Epithelial cell of proximal tubule (primary cell): ENCODE measurements around the gene PPP1R3C. TPM values are rescaled to one million over a fixed set of nuclear protein-coding genes. Genes with fewer than 3 reads are reported as not detected.

Experiments used
- DNase-seq: peaks from one replicate; pipeline ENCODE4 v3.0.0-alpha.2; 2011; ENCODE audit warnings: low read depth
- H3K4me3 ChIP-seq: 2 replicates; pipeline ENCODE4 v1.5.1; 2011; ENCODE audit warnings: low read depth, mild to moderate bottlenecking, low read length
- total RNA-seq: library from RNA; depleted of rRNA; stranded (reverse); fragments of >200 nt; gene quantifications from 2 replicates; pipeline ENCODE4 v1.2.3, GENCODE V29; 2015
- TF ChIP-seq, protein P1 (sequence below): conservative IDR thresholded peaks from 2 replicates; pipeline ENCODE4 v1.5.1; 2012; ENCODE audit warnings: low read depth, mild to moderate bottlenecking, low read length

The PPP1R3C gene
- total RNA-seq, 1 donor from 2014 or later, result 2.1 TPM

DNA sequence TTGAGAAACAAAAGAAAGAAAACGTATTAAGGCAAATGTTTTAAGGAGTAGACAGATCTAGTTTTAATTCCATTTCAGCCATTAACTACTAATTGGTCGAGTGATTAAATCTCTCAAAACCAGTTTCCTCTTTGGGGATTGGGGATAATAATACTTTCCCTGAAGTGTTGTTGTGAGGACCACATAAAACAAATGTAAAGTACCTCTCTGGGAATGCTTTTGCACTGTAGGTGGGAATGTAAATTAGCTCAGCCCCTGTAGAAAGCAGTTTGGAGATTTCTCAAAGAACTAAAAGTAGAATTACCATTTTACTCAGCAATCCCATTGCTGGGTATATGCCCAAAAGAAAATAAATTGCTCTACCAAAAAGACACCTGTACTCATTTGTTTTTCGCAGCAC, 36.0 kb upstream of the PPP1R3C start:
- TF ChIP-seq, protein P1, sequence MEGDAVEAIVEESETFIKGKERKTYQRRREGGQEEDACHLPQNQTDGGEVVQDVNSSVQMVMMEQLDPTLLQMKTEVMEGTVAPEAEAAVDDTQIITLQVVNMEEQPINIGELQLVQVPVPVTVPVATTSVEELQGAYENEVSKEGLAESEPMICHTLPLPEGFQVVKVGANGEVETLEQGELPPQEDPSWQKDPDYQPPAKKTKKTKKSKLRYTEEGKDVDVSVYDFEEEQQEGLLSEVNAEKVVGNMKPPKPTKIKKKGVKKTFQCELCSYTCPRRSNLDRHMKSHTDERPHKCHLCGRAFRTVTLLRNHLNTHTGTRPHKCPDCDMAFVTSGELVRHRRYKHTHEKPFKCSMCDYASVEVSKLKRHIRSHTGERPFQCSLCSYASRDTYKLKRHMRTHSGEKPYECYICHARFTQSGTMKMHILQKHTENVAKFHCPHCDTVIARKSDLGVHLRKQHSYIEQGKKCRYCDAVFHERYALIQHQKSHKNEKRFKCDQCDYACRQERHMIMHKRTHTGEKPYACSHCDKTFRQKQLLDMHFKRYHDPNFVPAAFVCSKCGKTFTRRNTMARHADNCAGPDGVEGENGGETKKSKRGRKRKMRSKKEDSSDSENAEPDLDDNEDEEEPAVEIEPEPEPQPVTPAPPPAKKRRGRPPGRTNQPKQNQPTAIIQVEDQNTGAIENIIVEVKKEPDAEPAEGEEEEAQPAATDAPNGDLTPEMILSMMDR, result no peak
- no peak overlapping the region for H3K4me3 ChIP-seq
- no peak for DNase-seq

DNA sequence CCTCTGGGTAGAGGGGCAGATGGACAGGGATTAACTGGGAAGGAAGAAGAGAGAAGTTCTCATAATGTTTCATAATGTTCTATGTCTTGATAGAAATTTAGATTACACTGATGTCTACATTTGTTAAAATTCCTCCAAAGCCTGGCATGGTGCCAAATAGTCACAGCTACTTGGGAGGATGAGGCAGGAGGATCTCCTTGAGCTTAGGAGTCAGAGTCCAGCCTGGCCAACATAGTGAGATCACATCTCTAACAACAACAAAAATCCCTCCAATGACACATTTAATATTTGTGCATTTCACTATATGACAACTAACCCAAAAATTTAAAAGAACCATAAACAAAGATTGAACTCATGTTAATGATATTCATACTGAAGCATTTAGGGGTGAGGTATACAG, 33.0 kb upstream of the PPP1R3C start:
- DNase-seq, result no peak

DNA sequence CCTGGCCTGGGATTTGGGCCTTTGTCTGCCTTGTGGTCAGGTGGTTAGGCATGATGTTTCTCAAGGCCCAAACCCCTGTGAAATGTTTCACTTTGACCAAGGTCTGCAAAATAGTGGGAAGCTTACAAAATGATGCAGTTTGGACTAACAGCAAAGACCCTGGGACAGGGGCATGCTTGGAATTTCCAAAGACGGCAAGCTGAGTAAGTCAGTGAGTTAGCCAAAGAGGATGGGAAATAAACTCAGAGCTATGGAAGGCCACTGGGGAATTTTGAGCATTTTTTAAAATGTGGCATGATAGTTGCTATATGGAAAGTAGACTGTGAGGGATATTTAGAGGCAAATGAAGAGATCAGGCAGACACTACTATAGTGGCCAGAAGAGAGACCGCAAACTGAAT, 31.6 kb upstream of the PPP1R3C start:
- H3K4me3 ChIP-seq, result no peak overlapping the region
- no peak for DNase-seq
- TF ChIP-seq, protein P1, result no peak

More for the DNA sequence above, 33.0 kb upstream of the PPP1R3C start:
- no peak overlapping the region for H3K4me3 ChIP-seq
- TF ChIP-seq, protein P1, result no peak

DNA sequence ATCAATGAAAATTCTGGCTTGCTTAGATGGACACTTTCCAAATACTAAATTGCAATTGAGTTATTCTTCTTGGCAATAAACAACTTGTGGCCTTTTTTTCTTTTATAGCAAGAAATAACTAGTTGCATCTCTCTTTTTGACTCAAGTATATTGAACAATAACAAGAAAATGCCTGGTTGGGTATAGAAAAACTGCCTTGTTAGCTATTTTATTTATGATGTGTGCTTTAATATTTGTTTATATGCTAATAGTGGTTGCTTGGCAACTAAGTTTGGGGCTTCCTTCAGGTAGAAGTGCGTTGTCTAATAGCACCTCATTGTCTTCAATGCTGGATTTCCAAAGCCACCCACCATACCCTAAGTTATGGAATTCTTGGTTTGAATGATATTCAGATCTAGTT, 30.1 kb upstream of the PPP1R3C start:
- DNase-seq, result no peak
- TF ChIP-seq, protein P1, result no peak

DNA sequence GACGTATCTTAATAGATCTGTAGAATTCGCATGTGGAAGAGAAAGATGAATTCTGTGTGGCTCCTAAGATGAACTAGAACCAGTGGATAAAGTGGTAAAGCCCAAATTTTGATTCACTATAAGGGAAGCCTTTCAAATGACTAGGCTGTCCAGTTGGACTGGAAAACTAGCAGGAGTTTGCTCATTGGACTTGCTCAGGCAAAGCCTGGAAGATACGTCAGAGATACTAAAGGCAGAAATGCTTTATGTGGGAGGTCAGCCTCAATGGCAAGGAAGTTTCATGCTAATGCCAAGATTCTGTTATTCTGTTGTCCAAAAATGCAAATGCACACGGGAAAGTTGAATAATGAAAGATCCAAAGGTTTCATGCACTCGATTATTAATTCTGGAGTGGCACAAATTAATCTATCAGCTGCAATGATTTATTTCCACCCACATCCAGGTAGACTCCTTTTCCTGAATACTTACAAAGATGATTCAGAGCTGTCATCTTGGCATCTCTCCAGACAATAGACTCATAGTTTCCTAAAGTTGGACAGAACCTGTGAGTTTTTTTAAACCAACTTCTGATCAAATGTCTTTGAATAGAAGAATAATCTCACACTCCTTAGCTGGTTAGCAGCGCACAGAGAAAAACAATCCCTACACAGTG, 20.5 kb upstream of the PPP1R3C start:
- H3K4me3 ChIP-seq, result no peak overlapping the region
- TF ChIP-seq, protein P1, result no peak
- peak; percentile 80 for DNase-seq

More for the DNA sequence above, 30.1 kb upstream of the PPP1R3C start:
- no peak overlapping the region for H3K4me3 ChIP-seq

DNA sequence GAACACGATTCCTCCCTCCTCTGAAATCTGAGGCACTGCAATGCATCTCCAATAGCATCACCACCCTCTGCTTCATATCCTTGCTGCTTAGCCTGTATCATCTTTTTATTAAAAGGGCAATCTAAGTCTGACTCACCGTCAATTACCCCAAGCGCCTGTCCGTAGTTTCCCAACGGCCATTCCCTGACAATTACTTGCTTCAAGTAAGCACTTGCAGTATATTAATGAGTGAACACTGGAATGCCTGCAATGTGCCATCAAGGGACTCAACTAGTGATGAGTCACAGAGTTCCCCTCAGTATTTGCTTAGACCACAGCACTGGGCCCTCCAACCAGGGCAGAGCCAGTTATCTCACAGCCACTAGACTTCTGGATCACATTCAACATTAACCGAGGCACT, 19.5 kb upstream of the PPP1R3C start:
- TF ChIP-seq, protein P1, result no peak
- peak; percentile 99 for DNase-seq
- no peak overlapping the region for H3K4me3 ChIP-seq

DNA sequence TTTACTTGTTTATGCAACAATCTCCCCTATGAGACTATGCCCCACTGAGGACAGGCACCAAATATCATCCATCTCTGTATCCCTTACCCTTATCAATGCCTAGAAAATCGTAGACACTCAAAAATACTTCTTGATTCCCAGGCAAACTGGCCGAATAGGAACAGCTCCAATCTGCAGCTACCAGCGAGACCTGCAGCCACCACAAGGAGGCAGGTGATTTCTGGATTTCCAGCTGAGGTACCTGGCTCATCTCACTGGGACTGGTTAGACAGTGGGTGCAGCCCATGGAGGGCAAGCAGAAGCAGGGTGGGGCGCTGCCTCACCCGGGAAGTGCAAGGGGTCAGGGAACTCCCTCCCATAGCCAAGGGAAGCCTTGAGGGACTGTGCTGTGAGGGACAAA, 10.8 kb upstream of the PPP1R3C start:
- TF ChIP-seq, protein P1, result peak; percentile 66
- H3K4me3 ChIP-seq, result no peak overlapping the region
- DNase-seq, result no peak
